ENCODE results near the gene DNAAF1. TPM values are rescaled to one million over a fixed set of nuclear protein-coding genes. Genes with fewer than 3 reads are reported as not detected.
"Not testable (repeated sequence)": the region's sequence is repeated elsewhere in the genome, so short reads cannot be mapped to it uniquely, and the experiment has no call there.

The DNAAF1 gene
- total and polyA plus RNA-seq, 2 experiments from 2014 or later, result 0.42 TPM

GRCh38 chr16:84215531-84215930, 70.4 kb downstream of the DNAAF1 start:
- no peaks in the 10 kb centered on the region for H3K27me3 ChIP-seq (ENCODE audit: insufficient read depth)
- H3K27ac ChIP-seq (ENCODE audit: low read depth), result no peak overlapping the region
- no peak for ATAC-seq
- H3K79me2 ChIP-seq (replicated peaks; ENCODE audit: insufficient read depth), result no peaks in the 10 kb centered on the region
- H3K4me3 ChIP-seq, result no peak overlapping the region
- H3K4me2 ChIP-seq, result no peak overlapping the region
- TF ChIP-seq, protein P1, sequence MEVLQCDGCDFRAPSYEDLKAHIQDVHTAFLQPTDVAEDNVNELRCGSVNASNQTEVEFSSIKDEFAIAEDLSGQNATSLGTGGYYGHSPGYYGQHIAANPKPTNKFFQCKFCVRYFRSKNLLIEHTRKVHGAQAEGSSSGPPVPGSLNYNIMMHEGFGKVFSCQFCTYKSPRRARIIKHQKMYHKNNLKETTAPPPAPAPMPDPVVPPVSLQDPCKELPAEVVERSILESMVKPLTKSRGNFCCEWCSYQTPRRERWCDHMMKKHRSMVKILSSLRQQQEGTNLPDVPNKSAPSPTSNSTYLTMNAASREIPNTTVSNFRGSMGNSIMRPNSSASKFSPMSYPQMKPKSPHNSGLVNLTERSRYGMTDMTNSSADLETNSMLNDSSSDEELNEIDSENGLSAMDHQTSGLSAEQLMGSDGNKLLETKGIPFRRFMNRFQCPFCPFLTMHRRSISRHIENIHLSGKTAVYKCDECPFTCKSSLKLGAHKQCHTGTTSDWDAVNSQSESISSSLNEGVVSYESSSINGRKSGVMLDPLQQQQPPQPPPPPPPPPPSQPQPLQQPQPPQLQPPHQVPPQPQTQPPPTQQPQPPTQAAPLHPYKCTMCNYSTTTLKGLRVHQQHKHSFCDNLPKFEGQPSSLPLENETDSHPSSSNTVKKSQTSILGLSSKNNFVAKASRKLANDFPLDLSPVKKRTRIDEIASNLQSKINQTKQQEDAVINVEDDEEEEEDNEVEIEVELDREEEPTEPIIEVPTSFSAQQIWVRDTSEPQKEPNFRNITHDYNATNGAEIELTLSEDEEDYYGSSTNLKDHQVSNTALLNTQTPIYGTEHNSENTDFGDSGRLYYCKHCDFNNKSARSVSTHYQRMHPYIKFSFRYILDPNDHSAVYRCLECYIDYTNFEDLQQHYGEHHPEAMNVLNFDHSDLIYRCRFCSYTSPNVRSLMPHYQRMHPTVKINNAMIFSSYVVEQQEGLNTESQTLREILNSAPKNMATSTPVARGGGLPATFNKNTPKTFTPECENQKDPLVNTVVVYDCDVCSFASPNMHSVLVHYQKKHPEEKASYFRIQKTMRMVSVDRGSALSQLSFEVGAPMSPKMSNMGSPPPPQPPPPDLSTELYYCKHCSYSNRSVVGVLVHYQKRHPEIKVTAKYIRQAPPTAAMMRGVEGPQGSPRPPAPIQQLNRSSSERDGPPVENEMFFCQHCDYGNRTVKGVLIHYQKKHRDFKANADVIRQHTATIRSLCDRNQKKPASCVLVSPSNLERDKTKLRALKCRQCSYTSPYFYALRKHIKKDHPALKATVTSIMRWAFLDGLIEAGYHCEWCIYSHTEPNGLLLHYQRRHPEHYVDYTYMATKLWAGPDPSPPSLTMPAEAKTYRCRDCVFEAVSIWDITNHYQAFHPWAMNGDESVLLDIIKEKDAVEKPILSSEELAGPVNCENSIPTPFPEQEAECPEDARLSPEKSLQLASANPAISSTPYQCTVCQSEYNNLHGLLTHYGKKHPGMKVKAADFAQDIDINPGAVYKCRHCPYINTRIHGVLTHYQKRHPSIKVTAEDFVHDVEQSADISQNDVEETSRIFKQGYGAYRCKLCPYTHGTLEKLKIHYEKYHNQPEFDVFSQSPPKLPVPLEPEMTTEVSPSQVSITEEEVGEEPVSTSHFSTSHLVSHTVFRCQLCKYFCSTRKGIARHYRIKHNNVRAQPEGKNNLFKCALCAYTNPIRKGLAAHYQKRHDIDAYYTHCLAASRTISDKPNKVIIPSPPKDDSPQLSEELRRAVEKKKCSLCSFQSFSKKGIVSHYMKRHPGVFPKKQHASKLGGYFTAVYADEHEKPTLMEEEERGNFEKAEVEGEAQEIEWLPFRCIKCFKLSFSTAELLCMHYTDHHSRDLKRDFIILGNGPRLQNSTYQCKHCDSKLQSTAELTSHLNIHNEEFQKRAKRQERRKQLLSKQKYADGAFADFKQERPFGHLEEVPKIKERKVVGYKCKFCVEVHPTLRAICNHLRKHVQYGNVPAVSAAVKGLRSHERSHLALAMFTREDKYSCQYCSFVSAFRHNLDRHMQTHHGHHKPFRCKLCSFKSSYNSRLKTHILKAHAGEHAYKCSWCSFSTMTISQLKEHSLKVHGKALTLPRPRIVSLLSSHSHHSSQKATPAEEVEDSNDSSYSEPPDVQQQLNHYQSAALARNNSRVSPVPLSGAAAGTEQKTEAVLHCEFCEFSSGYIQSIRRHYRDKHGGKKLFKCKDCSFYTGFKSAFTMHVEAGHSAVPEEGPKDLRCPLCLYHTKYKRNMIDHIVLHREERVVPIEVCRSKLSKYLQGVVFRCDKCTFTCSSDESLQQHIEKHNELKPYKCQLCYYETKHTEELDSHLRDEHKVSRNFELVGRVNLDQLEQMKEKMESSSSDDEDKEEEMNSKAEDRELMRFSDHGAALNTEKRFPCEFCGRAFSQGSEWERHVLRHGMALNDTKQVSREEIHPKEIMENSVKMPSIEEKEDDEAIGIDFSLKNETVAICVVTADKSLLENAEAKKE (CRISPR knock-in tag; IDR thresholded peaks at IDR 0.05), result no peak
- no peaks in the 10 kb centered on the region for H3K9me2 ChIP-seq (ENCODE audit: insufficient read depth)
- Mint-ChIP-seq H3K4me3 (no peak overlapping the region), H3K27me3 (ENCODE audit: insufficient read depth, low read depth, poor library complexity) (peaks cover 18% of the 10 kb centered on the region), H3K4me1 (peaks cover 11% of the 10 kb centered on the region), H3K27ac (no peak overlapping the region), H3K9me3 (no peaks in the 10 kb centered on the region), H3K36me3 (ENCODE audit: low read depth) (no peaks in the 10 kb centered on the region)
- H3F3A ChIP-seq (replicated peaks; ENCODE audit: low read depth), result no peaks in the 10 kb centered on the region
- H4K20me1 ChIP-seq (replicated peaks; ENCODE audit: insufficient read depth), result 0 out of 2 replicates have a peak, but pooled peaks cover 3% of the 10 kb centered on the region
- no peaks in the 10 kb centered on the region for H3K4me1 ChIP-seq (ENCODE audit: insufficient read depth)
- no peaks in the 10 kb centered on the region for H3K36me3 ChIP-seq (ENCODE audit: insufficient read depth)
- no peak for DNase-seq (ENCODE audit: low spot score)
- no peak overlapping the region for H2AFZ ChIP-seq

GRCh38 chr16:84216144-84216543, 71.0 kb downstream of the DNAAF1 start:
- not testable (repeated sequence) for H3K36me3 ChIP-seq (ENCODE audit: insufficient read depth); ATAC-seq; H3K4me3 Mint-ChIP-seq; H3K27me3 ChIP-seq (ENCODE audit: insufficient read depth); H3F3A ChIP-seq (replicated peaks; ENCODE audit: low read depth); H3K4me3 ChIP-seq; H3K9me3 Mint-ChIP-seq; DNase-seq (ENCODE audit: low spot score); H4K20me1 ChIP-seq (replicated peaks; ENCODE audit: insufficient read depth); H2AFZ ChIP-seq; H3K79me2 ChIP-seq (replicated peaks; ENCODE audit: insufficient read depth); H3K27ac ChIP-seq (ENCODE audit: low read depth); H3K4me1 ChIP-seq (ENCODE audit: insufficient read depth); H3K27ac Mint-ChIP-seq; H3K36me3 Mint-ChIP-seq (ENCODE audit: low read depth); H3K4me2 ChIP-seq; H3K9me2 ChIP-seq (ENCODE audit: insufficient read depth)
- H3K4me1 Mint-ChIP-seq, result peaks cover 11% of the 10 kb centered on the region
- peaks cover 18% of the 10 kb centered on the region for H3K27me3 Mint-ChIP-seq (ENCODE audit: insufficient read depth, low read depth, poor library complexity)
